HFFc6 (cell line): ENCODE data around the gene CNIH3. TPM values are rescaled to one million over a fixed set of nuclear protein-coding genes. Genes with fewer than 3 reads are reported as not detected.
A peak's percentile ranks its signal among the peaks of the same experiment; 100 is the strongest.
"Not testable (repeated sequence)": the region's sequence is repeated elsewhere in the genome, so short reads cannot be mapped to it uniquely, and the experiment has no call there.

Source experiments
- DNase-seq: peaks from one replicate; pipeline ENCODE4 v3.0.0-alpha.2; 2018
- H3K27ac Mint-ChIP-seq: 2 replicates; pipeline ENCODE4 v1.8.0; 2020; ENCODE audit warnings: mild to moderate bottlenecking, mixed read lengths
- H3K27me3 Mint-ChIP-seq: 2 replicates; pipeline ENCODE4 v1.8.0; 2021; ENCODE audit warnings: mild to moderate bottlenecking, moderate library complexity, mixed read lengths; ENCODE audit not compliant: insufficient read depth
- H3K36me3 Mint-ChIP-seq: 2 replicates; pipeline ENCODE4 v1.8.0; 2021; ENCODE audit warnings: low read depth, mixed read lengths
- H3K4me1 Mint-ChIP-seq: 2 replicates; pipeline ENCODE4 v1.8.0; 2020; ENCODE audit warnings: low read depth, mixed read lengths
- H3K4me3 Mint-ChIP-seq: 2 replicates; pipeline ENCODE4 v1.8.0; 2020; ENCODE audit warnings: mild to moderate bottlenecking, moderate library complexity, mixed read lengths
- H3K9me3 Mint-ChIP-seq: 2 replicates; pipeline ENCODE4 v1.8.0; 2020; ENCODE audit warnings: mild to moderate bottlenecking, mixed read lengths
- long read RNA-seq: library from polyadenylated mRNA; unstranded; transcript quantifications from one replicate; pipeline ENCODE4 v2.0.0, GENCODE V29; 2019
- total RNA-seq, 6 experiments: library from RNA; stranded (reverse); fragmentation: NEBNext Ultra II Directional; extraction: Animal tissue kit (Norgen Biotek cat#: 25700); gene quantifications; 2 replicates in 1 of 6; 3 replicates in 5 of 6; pipeline ENCODE4 v1.2.3, GENCODE V29; 2021
- TF ChIP-seq, protein P1 (sequence below): fragments of 200-600 bp; sonication (generic); IDR thresholded peaks from 2 replicates; pipeline ENCODE4 v1.5.0; 2021; ENCODE audit warnings: antibody characterized with exemption, mild to moderate bottlenecking

The CNIH3 gene
- total RNA-seq: 10 to 100 TPM; 18.6 to 32.3 (median 30.5) TPM
- long read RNA-seq, transcript CNIH3-201 (6 exons, 2,558 nt): major isoform, 12 of 26 reads
- long read RNA-seq, partial matches to known transcripts: 1 of 26 reads
- long read RNA-seq, other reads (novel, unspliced or antisense): 12 of 26 reads

GRCh38 chr1:224615861-224616755 lies at the start of gene CNIH3:
Gene CNIH3, plus strand, starts transcription at chr1:224616317. Its CDS starts 858 bp downstream, at chr1:224617175.
- H3K27me3 Mint-ChIP-seq: peaks cover 3% of the 10 kb centered on the region; the same call in 1 of the 2 replicates
- TF ChIP-seq, protein P1, sequence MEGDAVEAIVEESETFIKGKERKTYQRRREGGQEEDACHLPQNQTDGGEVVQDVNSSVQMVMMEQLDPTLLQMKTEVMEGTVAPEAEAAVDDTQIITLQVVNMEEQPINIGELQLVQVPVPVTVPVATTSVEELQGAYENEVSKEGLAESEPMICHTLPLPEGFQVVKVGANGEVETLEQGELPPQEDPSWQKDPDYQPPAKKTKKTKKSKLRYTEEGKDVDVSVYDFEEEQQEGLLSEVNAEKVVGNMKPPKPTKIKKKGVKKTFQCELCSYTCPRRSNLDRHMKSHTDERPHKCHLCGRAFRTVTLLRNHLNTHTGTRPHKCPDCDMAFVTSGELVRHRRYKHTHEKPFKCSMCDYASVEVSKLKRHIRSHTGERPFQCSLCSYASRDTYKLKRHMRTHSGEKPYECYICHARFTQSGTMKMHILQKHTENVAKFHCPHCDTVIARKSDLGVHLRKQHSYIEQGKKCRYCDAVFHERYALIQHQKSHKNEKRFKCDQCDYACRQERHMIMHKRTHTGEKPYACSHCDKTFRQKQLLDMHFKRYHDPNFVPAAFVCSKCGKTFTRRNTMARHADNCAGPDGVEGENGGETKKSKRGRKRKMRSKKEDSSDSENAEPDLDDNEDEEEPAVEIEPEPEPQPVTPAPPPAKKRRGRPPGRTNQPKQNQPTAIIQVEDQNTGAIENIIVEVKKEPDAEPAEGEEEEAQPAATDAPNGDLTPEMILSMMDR: peak; percentile 30
- H3K4me3 Mint-ChIP-seq: peak within 1 kb of the TSS; percentile 99
- H3K9me3 Mint-ChIP-seq: no peaks in the 10 kb centered on the region
- peaks cover 37% of the 10 kb centered on the region for H3K4me1 Mint-ChIP-seq
- peak within 1 kb of the TSS; percentile 78 for H3K27ac Mint-ChIP-seq
- peaks cover 33% of the 10 kb centered on the region for H3K36me3 Mint-ChIP-seq
- DNase-seq: peak; percentile 86

- not testable (repeated sequence) for DNase-seq, H3K36me3 Mint-ChIP-seq, H3K27me3 Mint-ChIP-seq, H3K9me3 Mint-ChIP-seq, H3K4me3 Mint-ChIP-seq
- Mint-ChIP-seq H3K4me1 (peaks cover 70% of the 10 kb centered on the region), H3K27ac (peak overlapping the region; percentile 96)
Measured at GRCh38 chr1:224566492-224566891, 49.6 kb upstream of the CNIH3 start.

DNA sequence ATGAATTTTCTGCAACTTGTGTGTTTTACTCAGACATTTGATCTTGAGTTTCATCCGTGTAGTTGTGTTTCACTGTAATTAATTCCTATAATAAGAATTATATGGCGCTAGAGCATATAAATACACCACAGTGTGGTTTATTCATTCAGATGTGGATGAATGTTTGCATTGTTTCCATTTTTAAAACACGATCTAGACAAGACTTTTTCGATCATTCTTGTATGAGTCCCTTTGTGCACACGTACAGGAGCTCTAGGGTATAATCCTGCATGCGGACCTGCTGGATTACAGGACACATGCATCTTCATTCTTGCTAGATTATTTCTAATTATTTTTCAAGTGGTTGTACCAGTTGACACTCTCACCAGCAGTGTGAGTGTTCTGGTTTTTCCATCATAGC lies 46.8 kb upstream of the CNIH3 start:
- Mint-ChIP-seq H3K4me3 (no peak overlapping the region), H3K27me3 (peaks cover 2% of the 10 kb centered on the region), H3K4me1 (peaks cover 57% of the 10 kb centered on the region), H3K36me3 (no peaks in the 10 kb centered on the region), H3K9me3 (no peaks in the 10 kb centered on the region), H3K27ac (no peak overlapping the region)
- TF ChIP-seq, protein P1: no peak
- no peak for DNase-seq

GRCh38 chr1:224571975-224572374 lies 44.1 kb upstream of the CNIH3 start:
- Mint-ChIP-seq H3K27ac (peak overlapping the region; percentile 50), H3K4me1 (peaks cover 30% of the 10 kb centered on the region)
- peak; percentile 75 for DNase-seq
- H3K9me3 Mint-ChIP-seq, H3K36me3 Mint-ChIP-seq, H3K27me3 Mint-ChIP-seq, H3K4me3 Mint-ChIP-seq: not testable (repeated sequence)

- H3K27ac Mint-ChIP-seq: peak overlapping the region; percentile 86
- DNase-seq: peak; percentile 72
- TF ChIP-seq, protein P1: no peak
- H3K4me3 Mint-ChIP-seq: peak overlapping the region; percentile 17; the same call in 1 of the 2 replicates
- H3K9me3 Mint-ChIP-seq: peaks cover 9% of the 10 kb centered on the region
- H3K27me3 Mint-ChIP-seq: no peaks in the 10 kb centered on the region
- H3K4me1 Mint-ChIP-seq: peaks cover 21% of the 10 kb centered on the region
- peaks cover 18% of the 10 kb centered on the region for H3K36me3 Mint-ChIP-seq
Measured at GRCh38 chr1:224579526-224579925, 36.6 kb upstream of the CNIH3 start.

- H3K4me1 Mint-ChIP-seq: peaks cover 21% of the 10 kb centered on the region
Measured at GRCh38 chr1:224580006-224580405, 36.1 kb upstream of the CNIH3 start.

More at GRCh38 chr1:224580006-224580405, 36.1 kb upstream of the CNIH3 start:
- no peaks in the 10 kb centered on the region for H3K27me3 Mint-ChIP-seq
- H3K9me3 Mint-ChIP-seq: peaks cover 9% of the 10 kb centered on the region
- no peak for DNase-seq
- peak overlapping the region; percentile 86 for H3K27ac Mint-ChIP-seq
- TF ChIP-seq, protein P1: no peak
- peak overlapping the region; percentile 17; the same call in 1 of the 2 replicates for H3K4me3 Mint-ChIP-seq
- peaks cover 18% of the 10 kb centered on the region for H3K36me3 Mint-ChIP-seq
